ENCODE results near the gene VAV1.
"Not testable (repeated sequence)": the region's sequence is repeated elsewhere in the genome, so short reads cannot be mapped to it uniquely, and the experiment has no call there.

VAV1 gene

GRCh38 chr19:6864325-6864940 lies 91.9 kb downstream of the VAV1 start:
- peaks cover 6 to 21% of the 10 kb centered on the region in 2 donors for H3K4me1 Mint-ChIP-seq
- no peak overlapping the region for H3K27ac Mint-ChIP-seq
- no peak overlapping the region for H3K4me3 Mint-ChIP-seq
- H3K9me3 Mint-ChIP-seq, result no peaks in the 10 kb centered on the region
- no peaks in the 10 kb centered on the region for H3K36me3 Mint-ChIP-seq
- DNase-seq (no peak), ATAC-seq (replicated peaks) (no peak)
- H3K27me3 Mint-ChIP-seq, result no peaks in the 10 kb centered on the region

GRCh38 chr19:6865849-6866248 lies 93.3 kb downstream of the VAV1 start:
- Mint-ChIP-seq H3K27ac (no peak overlapping the region), H3K4me1 (peaks cover 6 to 21% of the 10 kb centered on the region in 2 donors), H3K36me3 (no peaks in the 10 kb centered on the region), H3K9me3 (no peaks in the 10 kb centered on the region), H3K27me3 (no peaks in the 10 kb centered on the region), H3K4me3 (no peak overlapping the region)
- DNase-seq (no peak), ATAC-seq (replicated peaks) (no peak)

GRCh38 chr19:6866741-6867151 lies 94.2 kb downstream of the VAV1 start:
- Mint-ChIP-seq H3K36me3 (no peaks in the 10 kb centered on the region), H3K4me1 (peaks cover 5 to 18% of the 10 kb centered on the region in 2 donors), H3K9me3 (no peaks in the 10 kb centered on the region), H3K27me3 (no peaks in the 10 kb centered on the region), H3K27ac (no peak overlapping the region), H3K4me3 (no peak overlapping the region)
- DNase-seq, result no peak
- ATAC-seq (replicated peaks), result no peak

GRCh38 chr19:6868351-6868750 lies 95.8 kb downstream of the VAV1 start:
- Mint-ChIP-seq H3K27me3 (peaks cover 0 to 3% of the 10 kb centered on the region in 2 donors), H3K4me3 (no peak overlapping the region), H3K4me1 (peaks cover 0 to 6% of the 10 kb centered on the region in 2 donors), H3K27ac (no peak overlapping the region), H3K9me3 (no peaks in the 10 kb centered on the region), H3K36me3 (peaks cover 0 to 3% of the 10 kb centered on the region in 2 donors)
- DNase-seq (no peak), ATAC-seq (replicated peaks) (no peak)

- H3K9me3 Mint-ChIP-seq, result not testable (repeated sequence)
Measured at GRCh38 chr19:6869151-6869882, 96.8 kb downstream of the VAV1 start.

GRCh38 chr19:6873708-6874431 lies 101.4 kb downstream of the VAV1 start:
- Mint-ChIP-seq H3K4me3 (no peak overlapping the region), H3K9me3 (peaks cover 0 to 1% of the 10 kb centered on the region in 2 donors), H3K27ac (no peak overlapping the region), H3K4me1 (no peaks in the 10 kb centered on the region), H3K27me3 (peaks cover 24 to 31% of the 10 kb centered on the region in 2 donors), H3K36me3 (peaks cover 0 to 3% of the 10 kb centered on the region in 2 donors)
- ATAC-seq (replicated peaks) (no peak), DNase-seq (no peak)

More at GRCh38 chr19:6869151-6869882, 96.8 kb downstream of the VAV1 start:
- H3K4me3 Mint-ChIP-seq; H3K4me1 Mint-ChIP-seq; ATAC-seq (replicated peaks); H3K27me3 Mint-ChIP-seq; H3K36me3 Mint-ChIP-seq; DNase-seq; H3K27ac Mint-ChIP-seq: not testable (repeated sequence)

- peaks cover 0 to 4% of the 10 kb centered on the region in 2 donors for H3K36me3 Mint-ChIP-seq
Measured at GRCh38 chr19:6875218-6875617, 102.7 kb downstream of the VAV1 start.

GRCh38 chr19:6876748-6877147 lies 104.2 kb downstream of the VAV1 start:
- Mint-ChIP-seq H3K9me3 (peaks cover 1 to 5% of the 10 kb centered on the region in 2 donors), H3K4me3 (no peak overlapping the region), H3K4me1 (no peaks in the 10 kb centered on the region), H3K27ac (no peak overlapping the region), H3K36me3 (peaks cover 0 to 4% of the 10 kb centered on the region in 2 donors), H3K27me3 (peaks cover 33 to 48% of the 10 kb centered on the region in 2 donors)
- no peak for DNase-seq
- ATAC-seq (replicated peaks), result no peak

More at GRCh38 chr19:6875218-6875617, 102.7 kb downstream of the VAV1 start:
- Mint-ChIP-seq H3K4me1 (no peaks in the 10 kb centered on the region), H3K9me3 (peaks cover 1 to 5% of the 10 kb centered on the region in 2 donors), H3K27me3 (peaks cover 32 to 39% of the 10 kb centered on the region in 2 donors), H3K4me3 (no peak overlapping the region), H3K27ac (no peak overlapping the region)
- DNase-seq, result no peak
- ATAC-seq (replicated peaks), result no peak

GRCh38 chr19:6877766-6878165 lies 105.3 kb downstream of the VAV1 start:
- Mint-ChIP-seq H3K4me1 (no peaks in the 10 kb centered on the region), H3K36me3 (peaks cover 0 to 1% of the 10 kb centered on the region in 2 donors), H3K4me3 (no peak overlapping the region), H3K9me3 (peaks cover 1 to 5% of the 10 kb centered on the region in 2 donors), H3K27me3 (peaks cover 33 to 48% of the 10 kb centered on the region in 2 donors), H3K27ac (no peak overlapping the region)
- ATAC-seq (replicated peaks) (no peak), DNase-seq (no peak)

GRCh38 chr19:6886277-6886897 lies 113.9 kb downstream of the VAV1 start:
- Mint-ChIP-seq H3K4me3 (no peak overlapping the region), H3K9me3 (peaks cover 11% of the 10 kb centered on the region in 2 donors), H3K4me1 (peaks cover 0 to 2% of the 10 kb centered on the region in 2 donors), H3K27ac (no peak overlapping the region), H3K27me3 (peaks cover 16 to 19% of the 10 kb centered on the region in 2 donors), H3K36me3 (peaks cover 5 to 6% of the 10 kb centered on the region in 2 donors)
- no peak for ATAC-seq (replicated peaks)
- DNase-seq, result no peak

GRCh38 chr19:6887316-6887715 lies 114.8 kb downstream of the VAV1 start, which contains the start of gene ADGRE1:
Gene ADGRE1 (plus strand): TSS chr19:6887579. CDS start chr19:6887609, 30 bp downstream.
- Mint-ChIP-seq H3K9me3 (peaks cover 11% of the 10 kb centered on the region in 2 donors), H3K27ac (no peak within 1 kb of the TSS), H3K4me1 (peaks cover 8 to 9% of the 10 kb centered on the region in 2 donors), H3K27me3 (peaks cover 16 to 19% of the 10 kb centered on the region in 2 donors), H3K4me3 (no peak within 1 kb of the TSS), H3K36me3 (peaks cover 5 to 6% of the 10 kb centered on the region in 2 donors)
- DNase-seq (no peak), ATAC-seq (replicated peaks) (no peak)

GRCh38 chr19:6888967-6889366 lies 116.5 kb downstream of the VAV1 start:
- Mint-ChIP-seq H3K4me3 (no peak overlapping the region), H3K9me3 (peaks cover 11 to 14% of the 10 kb centered on the region in 2 donors), H3K4me1 (peaks cover 12 to 13% of the 10 kb centered on the region in 2 donors), H3K27me3 (peaks cover 16 to 19% of the 10 kb centered on the region in 2 donors), H3K27ac (no peak overlapping the region), H3K36me3 (peaks cover 5 to 6% of the 10 kb centered on the region in 2 donors)
- DNase-seq (no peak), ATAC-seq (replicated peaks) (no peak)

- Mint-ChIP-seq H3K27ac (no peak overlapping the region), H3K36me3 (peaks cover 5 to 6% of the 10 kb centered on the region in 2 donors), H3K9me3 (peaks cover 11 to 20% of the 10 kb centered on the region in 2 donors), H3K4me1 (peaks cover 12 to 13% of the 10 kb centered on the region in 2 donors), H3K27me3 (peaks cover 16 to 19% of the 10 kb centered on the region in 2 donors), H3K4me3 (no peak overlapping the region)
- DNase-seq (no peak), ATAC-seq (replicated peaks) (no peak)
Measured at GRCh38 chr19:6890401-6890913, 117.9 kb downstream of the VAV1 start.

GRCh38 chr19:6890938-6891337 lies 118.4 kb downstream of the VAV1 start:
- Mint-ChIP-seq H3K4me1 (peaks cover 12 to 13% of the 10 kb centered on the region in 2 donors), H3K36me3 (peaks cover 5 to 6% of the 10 kb centered on the region in 2 donors), H3K27me3 (peaks cover 16 to 22% of the 10 kb centered on the region in 2 donors), H3K27ac (no peak overlapping the region), H3K4me3 (no peak overlapping the region), H3K9me3 (peaks cover 11 to 21% of the 10 kb centered on the region in 2 donors)
- DNase-seq (no peak), ATAC-seq (replicated peaks) (no peak)

Measured in stimulated activated naive B cell treated with anti-CD40 and anti-IgM and Interleukin-4, amounts not matched to agents 10 μg/mL and 1 μg/mL and 100 μg/mL, for 72 hours (primary cell).